Raji (cell line): ENCODE data around the gene RIPOR1.
A peak's percentile ranks its signal among the peaks of the same experiment; 100 is the strongest.

Experiments
- POLR2A ChIP-seq: IDR thresholded peaks from 2 replicates; pipeline ENCODE4 v1.6.1; 2011; ENCODE audit warnings: low read depth, low read length, control low read depth; ENCODE audit not compliant: insufficient read depth

Gene RIPOR1

DNA sequence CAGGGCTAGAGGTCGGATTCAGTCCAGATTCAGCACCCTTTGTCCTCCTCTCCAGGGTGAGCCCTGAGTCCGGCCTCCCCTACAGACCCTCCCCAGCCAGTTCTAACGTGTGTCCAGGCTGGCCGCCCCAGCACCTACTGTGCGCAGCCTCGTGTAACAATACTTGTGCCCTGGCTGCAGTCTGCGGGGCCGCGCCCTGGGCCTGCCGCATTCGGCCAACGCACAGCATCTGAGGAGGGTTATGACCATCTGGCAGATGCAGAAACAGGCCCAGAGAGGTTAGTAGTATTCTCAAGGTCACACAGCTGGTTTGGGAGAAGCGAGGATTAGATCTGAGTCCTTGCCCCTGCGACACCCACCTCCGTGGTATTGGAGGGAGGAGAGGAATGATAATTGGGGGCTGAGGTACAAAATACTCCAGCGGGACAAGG lies 968 bp downstream of the RIPOR1 start:
- no peak for TF ChIP-seq POLR2A

DNA sequence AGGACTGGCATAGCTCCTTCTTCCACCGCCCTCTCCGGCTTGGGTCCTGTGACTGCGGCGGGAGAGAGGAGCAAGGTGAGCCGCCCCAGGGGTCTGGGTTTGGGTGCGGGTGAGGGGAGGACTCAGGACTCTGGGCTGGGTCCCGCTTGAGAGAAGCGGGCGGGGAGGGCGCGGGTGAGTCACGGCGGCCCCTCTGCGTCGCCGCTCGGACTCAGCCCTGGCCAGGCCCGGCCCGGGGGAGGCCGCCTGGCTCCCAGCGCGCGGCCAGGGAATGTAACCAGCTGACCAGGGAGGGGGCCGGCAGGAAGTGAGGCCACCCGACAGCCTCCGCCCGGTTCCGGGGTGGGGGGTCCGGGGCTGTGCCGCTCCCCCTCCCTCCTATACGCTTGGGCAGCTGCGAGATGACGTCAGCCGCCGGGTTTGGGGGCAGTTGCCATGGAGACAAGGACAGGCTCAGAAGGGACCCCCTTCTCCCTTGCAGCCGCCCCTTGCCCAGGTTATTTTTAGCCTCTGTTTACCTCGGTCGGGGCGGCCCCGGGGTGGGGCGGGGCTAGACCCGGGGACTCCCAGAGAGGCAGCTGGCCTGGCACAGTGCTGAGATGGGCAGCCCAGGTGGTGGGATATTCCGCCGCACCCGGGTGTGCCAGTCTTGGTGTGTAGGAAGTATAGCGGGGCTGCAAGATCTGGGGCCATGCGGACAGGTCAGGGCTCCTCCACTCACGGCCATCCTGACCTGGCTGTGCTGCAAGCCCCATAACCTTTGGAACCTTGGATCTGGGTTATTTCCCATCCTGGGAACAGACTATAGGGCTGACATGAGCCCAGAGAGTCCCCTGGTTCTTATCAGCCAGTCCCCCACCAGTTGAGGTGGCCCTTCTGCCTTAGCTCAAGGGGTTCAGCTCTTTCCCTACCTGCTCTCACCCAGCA lies 1.6 kb downstream of the RIPOR1 start:
- no peak; the same call in none of the 2 replicates for TF ChIP-seq POLR2A

DNA sequence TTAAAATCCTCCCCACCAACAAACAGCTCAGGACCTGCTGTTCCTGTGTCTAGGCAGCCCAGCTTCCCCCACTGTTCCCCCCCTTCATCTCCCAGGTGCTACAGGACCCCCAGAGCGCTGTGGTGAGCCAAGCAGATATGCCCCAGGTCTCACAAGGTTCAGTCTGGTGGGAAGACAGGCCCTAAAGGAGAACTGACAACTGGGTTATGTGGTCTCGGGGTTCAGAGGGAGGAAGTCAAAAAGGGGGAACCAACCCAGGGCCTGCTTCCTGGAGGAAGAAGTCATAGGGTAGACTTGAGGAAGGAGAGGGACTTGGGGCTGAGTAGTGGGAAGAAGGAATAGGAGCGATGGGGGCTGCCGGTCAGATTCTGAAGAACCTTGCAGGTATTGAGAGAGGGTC lies 2.6 kb downstream of the RIPOR1 start:
- no peak for TF ChIP-seq POLR2A

DNA sequence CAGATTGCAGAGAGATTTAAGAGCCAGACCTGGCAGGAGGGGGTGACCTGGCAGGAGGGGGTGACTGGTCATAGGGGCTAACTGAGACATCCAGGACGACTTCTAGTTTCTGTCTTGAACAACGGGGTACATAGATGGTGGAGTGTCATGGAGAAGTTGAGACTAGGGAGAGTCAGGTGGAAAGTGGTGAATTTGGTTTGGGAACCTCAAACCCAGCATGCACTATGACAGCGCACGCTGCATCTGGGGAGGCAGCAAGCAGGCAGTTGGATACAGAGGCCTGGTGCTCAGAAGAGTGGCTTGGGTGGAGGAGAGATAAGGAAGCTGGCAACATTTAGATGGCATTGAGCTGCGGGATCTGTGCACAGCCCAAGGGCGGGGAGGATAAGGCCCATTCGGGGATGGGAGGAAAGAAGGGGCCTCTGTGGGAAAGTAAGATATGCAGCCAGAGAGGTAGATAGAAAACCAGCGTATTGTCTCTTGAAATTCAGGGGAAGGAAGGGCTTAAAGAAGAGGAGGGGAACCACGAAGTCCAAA lies 4.5 kb downstream of the RIPOR1 start:
- no peak for TF ChIP-seq POLR2A

DNA sequence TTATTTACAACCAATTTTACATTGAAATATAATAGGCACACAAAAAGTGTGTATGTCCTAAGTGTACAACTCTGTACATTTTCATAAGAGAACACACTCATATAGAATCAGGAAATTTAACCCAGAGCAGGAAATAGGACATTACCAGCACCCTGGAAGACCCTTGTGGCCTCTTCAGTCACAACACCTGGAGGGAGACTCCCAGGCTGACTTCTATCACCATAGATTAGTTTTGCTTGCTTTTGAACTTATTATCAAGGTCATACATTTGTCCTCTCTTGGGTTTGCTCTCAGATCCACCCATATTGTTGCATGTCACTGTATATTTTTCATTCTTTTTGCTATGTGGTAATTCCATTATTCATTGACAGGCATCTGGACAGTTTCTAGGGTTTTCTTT lies 5.8 kb downstream of the RIPOR1 start:
- TF ChIP-seq POLR2A: no peak

DNA sequence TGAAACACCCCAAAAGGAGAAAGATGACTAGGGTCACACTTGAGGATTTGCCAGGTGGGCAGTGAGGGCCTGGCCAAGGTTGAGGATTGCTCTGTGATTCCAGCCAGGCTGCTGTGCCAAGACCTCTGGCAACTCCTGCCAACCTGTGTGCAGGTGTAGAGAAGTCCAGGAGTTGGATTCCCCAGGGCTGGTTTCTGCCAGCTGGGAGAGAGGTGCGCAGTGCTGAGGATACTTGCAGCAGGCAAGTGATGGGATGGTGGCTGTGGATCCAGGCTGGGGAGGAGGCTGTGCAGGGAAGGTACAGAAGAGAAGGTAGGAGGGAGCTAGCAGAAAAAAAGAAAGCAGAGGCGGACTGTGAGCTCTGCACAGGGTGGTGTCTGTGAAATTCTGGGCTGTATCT lies 6.6 kb downstream of the RIPOR1 start:
- no peak for TF ChIP-seq POLR2A

DNA sequence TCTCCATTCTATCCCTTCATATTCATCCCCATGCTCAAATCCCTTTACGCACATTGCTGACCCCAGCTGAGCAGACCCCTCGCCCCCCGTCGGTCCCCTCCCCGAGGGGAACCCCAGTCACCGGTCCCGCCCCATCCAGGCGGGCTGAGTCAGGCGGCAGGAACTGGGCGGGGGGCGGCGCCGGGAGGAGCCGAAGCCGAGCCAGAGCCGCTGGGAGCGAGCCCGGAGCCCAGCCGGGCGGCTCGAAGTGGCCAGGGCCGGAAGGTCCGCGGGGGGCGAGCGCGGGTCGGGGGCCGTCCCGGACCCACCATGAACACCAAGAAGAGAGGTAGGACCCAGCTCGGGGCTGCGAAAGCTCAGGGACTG lies 8.6 kb downstream of the RIPOR1 start:
- TF ChIP-seq POLR2A: 0 out of 2 replicates have a peak, but pooled peaks have one; percentile 25

DNA sequence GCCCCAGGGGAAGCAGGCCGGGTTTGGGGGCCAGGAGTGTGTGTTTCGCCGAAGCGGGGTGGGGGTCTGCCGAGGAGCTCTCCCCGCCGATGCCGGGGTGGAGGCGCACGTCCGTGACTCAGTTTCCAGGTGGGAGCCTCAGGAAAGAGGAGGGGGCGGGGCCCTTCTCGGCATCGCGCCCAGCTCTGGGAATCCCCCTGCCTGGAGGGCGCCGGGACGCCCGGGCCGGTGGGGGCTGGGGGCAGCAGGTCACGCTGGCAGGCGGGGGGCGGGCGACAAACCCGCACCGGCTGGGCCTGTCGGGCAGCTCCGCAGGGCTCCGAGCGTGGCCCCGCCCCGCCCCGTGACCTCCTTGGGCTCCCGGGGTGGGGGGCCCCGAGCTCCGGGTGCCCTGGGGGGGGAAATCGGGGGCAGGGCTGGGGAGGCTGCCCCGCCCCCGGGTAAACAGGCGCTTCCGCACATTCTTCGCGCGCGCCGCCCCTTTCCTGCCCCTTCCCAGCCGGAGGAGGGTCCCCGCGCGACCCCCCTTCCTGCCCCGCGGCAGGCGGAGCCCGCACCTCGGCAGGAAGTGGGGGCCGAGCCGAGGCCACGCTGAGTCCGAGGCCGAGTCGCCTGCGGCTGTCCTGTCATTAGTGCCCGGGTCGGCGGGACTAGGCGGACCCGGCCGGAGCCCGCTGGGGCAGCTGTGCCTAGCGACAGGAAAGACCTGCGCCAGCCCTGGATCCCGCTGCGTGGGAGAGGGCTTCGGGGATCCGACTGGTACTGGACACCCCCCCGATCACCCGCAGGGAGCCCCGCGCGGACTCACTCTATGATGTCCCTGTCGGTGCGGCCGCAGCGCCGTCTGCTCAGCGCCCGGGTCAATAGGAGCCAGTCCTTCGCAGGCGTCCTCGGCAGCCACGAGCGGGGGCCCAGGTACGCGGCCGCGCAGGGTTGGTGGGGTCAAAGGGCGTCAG lies 9.3 kb downstream of the RIPOR1 start:
- no peak for TF ChIP-seq POLR2A

DNA sequence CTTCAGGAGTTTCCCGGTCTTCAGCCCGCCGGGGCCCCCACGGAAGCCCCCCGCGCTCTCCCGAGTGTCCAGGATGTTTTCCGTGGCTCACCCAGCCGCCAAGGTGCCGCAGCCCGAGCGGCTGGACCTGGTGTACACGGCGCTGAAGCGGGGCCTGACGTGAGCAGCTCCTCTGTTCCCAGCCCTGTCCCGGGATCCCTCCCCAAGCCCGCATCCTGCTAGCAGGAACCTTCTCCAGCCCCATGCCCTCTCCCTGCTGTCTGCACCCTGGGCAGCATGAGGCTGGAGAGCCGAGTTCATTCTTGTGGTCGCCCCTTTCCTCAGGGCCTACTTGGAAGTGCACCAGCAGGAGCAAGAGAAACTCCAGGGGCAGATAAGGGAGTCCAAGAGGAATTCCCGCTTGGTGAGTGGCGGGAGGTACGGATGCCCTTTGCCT lies 10.1 kb downstream of the RIPOR1 start:
- no peak for TF ChIP-seq POLR2A

DNA sequence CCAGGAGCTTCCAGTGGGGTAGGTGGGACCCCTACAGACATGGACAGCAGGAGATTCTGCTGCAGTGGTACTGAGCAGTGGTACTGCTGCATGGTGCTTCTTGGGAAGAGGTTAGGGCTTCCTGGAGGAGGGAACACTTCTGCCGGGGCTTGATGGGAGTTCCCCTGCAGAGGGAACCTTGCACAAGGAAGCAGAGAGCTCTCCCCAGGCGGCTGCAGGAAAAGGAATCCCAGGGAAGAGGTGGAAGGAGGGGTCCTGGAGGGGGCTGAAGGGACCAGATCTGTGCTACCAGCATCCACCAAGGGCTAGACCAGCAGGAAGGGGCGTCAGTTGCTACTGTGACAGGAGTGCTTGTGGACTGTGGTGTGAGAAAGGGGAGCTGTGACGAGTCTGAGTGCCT lies 10.6 kb downstream of the RIPOR1 start:
- no peak for TF ChIP-seq POLR2A

DNA sequence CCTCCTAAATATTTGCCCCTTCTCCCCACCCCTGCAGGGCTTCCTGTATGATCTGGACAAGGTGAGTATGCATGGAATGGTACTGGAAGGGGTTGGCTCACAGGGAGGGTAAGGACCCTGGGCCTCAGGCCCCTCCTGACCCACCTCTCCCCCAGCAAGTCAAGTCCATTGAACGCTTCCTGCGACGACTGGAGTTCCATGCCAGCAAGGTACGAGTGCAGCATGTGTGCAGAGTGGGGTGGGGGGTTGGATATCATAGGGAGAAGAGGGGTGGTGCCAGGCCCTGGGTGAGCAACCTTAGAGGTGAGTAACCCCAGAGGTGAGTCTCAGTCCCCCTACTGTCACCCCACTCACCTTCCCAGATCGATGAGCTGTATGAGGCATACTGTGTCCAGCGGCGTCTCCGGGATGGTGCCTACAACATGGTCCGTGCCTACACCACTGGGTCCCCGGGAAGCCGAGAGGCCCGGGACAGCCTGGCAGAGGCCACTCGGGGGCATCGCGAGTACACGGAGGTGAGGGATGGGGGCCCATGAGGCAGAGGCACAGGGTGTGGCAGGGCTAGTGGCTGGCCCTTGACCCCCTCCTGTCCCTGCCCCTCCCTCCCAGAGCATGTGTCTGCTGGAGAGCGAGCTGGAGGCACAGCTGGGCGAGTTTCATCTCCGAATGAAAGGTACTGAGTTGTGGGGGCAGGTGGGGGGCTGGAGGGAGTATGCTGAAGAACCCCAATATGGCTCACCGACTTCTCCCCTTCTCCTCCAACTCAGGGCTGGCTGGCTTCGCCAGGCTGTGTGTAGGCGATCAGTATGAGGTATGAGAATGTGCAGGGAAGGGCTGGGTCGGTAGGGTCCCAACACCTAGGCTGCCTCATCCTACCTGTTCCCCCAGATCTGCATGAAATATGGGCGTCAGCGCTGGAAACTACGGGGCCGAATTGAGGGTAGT lies 11.3 kb downstream of the RIPOR1 start:
- no peak for TF ChIP-seq POLR2A

DNA sequence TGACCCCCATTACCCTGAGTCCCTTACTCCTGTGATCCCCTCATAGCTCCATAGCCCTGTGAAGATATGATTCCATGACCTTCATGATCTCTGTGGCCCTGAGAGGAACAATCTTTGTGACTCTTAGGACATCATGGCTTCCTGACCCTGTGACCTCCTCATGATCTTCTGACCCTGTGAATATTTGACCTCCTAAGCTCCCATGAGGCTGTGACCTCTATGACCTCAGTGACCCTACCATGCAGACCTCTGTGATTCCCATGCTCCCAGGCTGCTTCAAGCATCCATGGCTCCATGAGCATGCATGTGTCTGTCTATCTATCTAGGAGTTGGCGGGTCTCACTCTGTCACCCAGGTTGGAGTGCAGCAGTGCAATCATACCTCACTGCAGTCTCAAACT lies 12.1 kb downstream of the RIPOR1 start:
- no peak for TF ChIP-seq POLR2A

DNA sequence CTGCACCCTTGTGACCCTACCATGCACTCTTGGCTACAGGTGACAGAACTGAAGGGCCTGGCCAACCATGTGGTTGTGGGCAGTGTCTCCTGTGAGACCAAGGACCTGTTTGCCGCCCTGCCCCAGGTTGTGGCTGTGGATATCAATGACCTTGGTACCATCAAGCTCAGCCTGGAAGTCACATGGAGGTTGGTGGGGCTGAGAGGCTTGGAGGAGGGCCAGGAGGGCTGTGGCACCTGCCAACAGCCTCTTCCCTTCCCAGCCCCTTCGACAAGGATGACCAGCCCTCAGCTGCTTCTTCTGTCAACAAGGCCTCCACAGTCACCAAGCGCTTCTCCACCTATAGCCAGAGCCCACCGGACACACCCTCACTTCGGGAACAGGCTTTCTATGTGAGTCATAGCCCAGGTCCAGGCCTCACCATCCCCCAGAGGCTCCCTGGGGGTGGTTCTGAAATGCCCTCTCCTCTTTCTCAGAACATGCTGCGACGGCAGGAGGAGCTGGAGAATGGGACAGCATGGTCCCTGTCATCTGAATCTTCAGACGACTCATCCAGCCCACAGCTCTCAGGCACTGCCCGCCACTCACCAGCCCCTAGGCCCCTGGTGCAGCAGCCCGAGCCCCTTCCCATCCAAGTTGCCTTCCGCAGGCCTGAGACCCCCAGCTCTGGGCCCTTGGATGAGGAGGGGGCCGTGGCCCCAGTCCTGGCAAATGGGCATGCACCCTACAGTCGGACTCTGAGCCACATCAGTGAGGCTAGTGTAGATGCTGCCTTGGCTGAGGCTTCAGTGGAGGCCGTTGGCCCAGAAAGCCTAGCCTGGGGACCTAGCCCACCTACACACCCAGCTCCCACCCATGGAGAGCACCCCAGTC lies 13.0 kb downstream of the RIPOR1 start:
- no peak for TF ChIP-seq POLR2A
